UCSD-AML1 (cell line): ENCODE results near the gene HEATR3.
A peak's percentile ranks its signal among the peaks of the same experiment; 100 is the strongest.

Experiments
- DNase-seq: peaks from one replicate; lab custom pipeline; 2025; ENCODE audit not compliant: unreplicated experiment; lab: John Stamatoyannopoulos, UW

HEATR3 gene

GRCh38 chr16:50152807-50153595, 87.2 kb downstream of the HEATR3 start, which contains the start of gene TENT4B:
TSS of gene TENT4B (plus strand) at chr16:50153306. CDS start at chr16:50153622, 316 bp downstream.
- peak; percentile 90 for DNase-seq

DNA sequence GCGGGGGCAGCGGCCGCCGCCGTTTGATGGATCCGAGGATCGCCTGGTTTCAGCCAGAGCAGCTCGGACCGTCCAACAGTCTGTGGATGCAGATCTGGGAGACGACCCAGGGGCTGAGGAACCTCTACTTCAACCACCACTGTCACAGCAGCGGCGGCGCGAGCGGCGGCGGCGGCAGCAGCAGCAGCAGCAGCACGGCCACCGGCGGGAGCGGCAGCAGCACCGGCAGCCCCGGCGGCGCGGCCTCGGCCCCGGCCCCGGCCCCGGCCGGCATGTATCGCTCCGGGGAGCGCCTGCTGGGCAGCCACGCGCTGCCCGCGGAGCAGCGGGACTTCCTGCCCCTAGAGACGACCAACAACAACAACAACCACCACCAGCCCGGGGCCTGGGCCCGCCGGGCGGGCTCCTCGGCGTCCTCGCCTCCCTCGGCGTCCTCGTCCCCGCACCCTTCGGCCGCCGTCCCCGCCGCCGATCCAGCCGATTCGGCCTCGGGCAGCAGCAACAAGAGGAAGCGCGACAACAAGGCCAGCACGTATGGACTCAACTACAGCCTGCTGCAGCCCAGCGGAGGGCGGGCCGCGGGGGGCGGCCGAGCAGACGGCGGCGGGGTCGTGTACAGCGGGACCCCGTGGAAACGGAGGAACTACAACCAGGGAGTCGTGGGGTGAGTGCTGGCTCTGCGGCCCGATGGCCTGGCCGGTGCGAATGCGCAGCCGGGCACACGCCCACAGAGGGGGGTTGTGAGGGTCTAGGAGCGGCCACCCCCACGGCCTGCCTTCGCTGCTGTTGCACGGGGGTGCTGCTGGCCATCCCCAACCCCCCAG, 88.0 kb downstream of the HEATR3 start:
- peak; percentile 42 for DNase-seq

GRCh38 chr16:50154420-50154950, 88.7 kb downstream of the HEATR3 start:
- DNase-seq, result no peak

GRCh38 chr16:50155925-50156324, 90.2 kb downstream of the HEATR3 start:
- DNase-seq, result no peak
